HG03175 (cell line): ENCODE data around the gene DCAF4.
"Not testable (repeated sequence)": the region's sequence is repeated elsewhere in the genome, so short reads cannot be mapped to it uniquely, and the experiment has no call there.

Source experiments
- ATAC-seq: cut with Tn5 transposase; IDR thresholded peaks from one replicate; pipeline ENCODE4 v1.9.1; 2021; ENCODE audit warnings: mild to moderate bottlenecking, moderate library complexity; ENCODE audit not compliant: unreplicated experiment

DCAF4 gene

DNA sequence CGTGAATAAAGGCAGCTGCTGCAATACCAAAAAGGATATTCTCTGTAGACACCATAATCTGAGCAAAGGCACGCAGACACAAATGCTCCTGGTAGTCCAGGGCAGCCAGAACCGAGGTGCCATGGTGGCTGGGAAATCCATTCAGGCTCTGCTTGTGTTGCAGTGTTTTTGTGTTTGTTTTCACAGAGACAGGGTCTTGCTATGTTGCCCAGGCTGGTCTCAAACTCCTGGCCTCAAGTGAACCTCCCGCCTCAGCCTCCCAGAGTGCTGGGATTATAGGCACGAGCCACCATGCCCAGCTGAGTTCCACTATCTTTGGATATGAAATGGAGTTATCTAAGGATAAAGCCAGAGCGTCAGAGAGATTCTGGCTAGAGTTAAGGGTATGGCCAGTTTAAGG is 39.8 kb downstream of the DCAF4 start:
- no peak for ATAC-seq

DNA sequence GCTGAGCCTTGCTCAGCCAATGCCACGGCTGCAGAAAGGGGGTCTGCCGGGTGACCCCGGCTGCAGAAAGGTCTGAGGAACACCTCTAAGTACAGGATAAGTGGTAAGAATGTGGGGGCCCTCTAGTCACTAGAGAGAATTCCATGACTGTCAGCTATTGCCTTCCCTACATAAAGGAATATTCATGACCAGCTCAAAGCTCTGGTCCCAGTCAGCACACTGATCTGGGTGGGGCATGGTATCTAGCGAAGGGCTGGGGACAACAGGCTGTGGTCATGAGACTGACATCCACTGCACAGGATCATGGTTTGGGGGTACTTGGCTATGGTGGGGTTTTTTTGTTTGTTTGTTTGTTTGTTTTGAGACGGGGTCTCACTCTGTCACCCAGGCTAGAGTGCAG is 42.1 kb downstream of the DCAF4 start:
- no peak for ATAC-seq

DNA sequence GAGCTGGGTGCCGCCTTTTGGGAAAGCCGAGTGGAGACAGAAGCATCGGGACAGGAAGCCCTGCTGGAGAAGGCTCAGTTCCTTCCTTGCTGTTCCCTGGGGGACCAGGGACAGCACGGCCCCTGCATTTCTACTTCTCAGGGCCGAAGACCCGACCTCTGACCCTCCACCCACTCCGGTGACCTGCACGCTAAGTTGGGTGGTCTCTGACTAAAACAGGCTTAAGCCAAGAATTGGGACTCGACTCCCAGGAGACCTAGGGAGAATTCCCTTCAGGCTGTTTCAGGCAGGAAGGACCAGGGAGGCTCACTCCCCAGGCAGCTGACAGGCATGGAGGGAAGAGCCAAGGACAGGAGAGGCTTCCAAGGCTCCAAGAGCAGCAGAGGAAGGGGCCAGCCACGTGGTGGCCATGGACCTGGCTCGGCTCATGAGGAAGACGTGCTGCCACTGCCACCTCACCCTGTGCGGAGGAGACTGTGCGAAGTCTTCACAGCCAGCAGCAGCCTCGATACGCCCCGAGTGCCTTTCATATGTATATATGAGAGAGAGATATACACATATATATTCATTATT is 43.9 kb downstream of the DCAF4 start:
- ATAC-seq, result no peak

DNA sequence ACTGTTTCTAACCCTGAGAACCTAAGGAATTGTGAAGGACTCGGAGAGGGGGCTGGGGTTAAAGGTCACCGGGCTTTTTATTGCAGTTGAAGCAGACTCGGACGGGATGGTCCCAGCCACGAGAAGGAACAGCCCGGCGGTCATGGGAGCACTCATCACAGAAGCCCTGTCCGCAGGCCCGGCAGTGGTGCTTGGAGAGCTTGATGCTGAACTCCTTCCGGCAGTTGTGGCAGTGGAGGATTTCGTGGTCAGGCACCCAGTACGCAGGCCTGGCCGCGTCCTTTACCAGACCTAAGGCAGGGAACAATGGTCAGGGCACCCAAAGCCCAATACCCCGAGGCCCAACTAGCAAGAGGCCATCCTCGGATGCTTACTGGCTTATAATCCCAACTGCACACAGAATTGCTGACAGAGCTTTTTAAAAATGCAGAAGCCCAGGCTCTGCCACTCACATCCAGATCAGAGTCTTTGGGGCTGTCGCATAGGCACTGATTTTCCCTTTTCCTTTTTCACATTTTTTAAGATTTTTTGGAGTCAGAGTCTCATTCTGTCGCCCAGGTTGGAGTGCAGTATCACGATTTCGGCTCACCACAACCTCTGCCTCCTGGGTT is 44.7 kb downstream of the DCAF4 start:
- ATAC-seq, result no peak

DNA sequence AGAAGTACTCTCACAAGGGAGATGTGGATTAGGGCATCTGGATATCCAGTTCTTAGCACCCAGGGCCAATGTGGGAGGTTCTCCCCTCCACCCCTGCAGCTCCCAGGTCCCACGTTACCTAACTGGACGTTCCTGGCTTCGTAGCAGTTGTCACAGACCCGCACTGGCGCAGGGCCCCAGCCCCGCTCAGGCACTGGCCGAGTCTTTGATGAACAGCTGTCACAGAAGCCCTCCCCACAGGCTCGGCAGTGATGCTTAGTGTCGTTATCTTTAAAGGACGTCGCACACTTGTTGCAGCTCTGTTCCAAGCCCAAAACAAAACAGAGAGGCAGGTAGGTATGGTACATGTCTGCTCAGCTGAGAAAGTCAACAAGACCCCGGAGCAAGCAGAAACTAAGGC is 48.4 kb downstream of the DCAF4 start:
- ATAC-seq, result no peak

DNA sequence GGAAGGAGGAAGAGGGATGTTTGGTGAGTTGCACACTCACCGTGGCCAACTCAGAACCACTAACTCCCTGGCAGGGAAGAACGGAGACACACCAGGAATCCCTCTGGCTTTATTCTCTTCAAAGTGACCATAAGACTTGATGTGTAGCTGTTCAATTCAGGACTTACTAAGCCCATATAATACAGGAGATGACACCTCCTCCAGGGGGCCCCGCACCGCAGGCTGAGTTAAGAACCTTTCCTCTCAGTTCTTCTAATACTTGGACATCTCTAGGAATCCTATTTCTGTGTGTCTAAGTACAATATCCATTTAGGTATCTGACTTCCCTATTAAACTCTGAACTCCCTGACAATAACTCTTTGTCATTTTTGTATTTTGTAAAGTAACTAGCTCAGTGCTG is 49.5 kb downstream of the DCAF4 start:
- no peak for ATAC-seq

DNA sequence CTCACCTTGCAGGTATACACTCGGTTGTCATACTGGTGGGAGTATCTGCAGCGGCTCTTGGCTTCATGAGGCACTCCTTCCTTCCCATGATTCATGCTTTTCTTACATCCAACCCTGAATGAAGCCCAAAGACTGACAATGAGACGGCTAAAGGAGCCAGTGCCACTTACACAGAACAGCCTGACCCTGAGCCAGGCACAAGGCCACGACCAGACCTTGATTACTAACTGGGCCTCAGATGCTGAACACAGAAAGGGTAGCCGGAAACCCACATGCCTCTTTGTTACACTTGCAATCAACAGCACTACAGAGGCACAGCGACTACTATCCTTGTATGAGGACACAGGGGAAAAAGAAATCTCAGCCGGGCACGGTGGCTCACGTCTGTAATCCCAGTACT is 52.6 kb downstream of the DCAF4 start:
- ATAC-seq, result no peak

DNA sequence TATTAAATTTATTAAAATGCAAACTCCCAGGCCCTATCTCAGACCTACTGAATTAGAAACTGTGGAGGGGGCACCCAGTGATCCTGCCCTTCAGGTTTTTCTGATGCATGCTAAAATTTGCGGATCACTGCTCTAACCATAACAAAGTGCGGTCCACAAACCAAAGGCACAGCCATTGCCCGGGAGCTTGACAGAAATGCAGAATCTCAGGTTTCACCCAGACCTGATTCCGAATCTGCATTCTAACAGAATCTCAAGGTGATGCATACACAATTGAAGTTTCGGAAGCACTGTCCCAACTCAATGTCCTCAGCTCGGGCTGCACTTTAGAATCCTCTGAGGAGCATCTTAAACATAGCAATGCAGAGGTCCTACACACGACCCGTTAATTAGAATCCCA is 54.6 kb downstream of the DCAF4 start:
- ATAC-seq, result no peak

DNA sequence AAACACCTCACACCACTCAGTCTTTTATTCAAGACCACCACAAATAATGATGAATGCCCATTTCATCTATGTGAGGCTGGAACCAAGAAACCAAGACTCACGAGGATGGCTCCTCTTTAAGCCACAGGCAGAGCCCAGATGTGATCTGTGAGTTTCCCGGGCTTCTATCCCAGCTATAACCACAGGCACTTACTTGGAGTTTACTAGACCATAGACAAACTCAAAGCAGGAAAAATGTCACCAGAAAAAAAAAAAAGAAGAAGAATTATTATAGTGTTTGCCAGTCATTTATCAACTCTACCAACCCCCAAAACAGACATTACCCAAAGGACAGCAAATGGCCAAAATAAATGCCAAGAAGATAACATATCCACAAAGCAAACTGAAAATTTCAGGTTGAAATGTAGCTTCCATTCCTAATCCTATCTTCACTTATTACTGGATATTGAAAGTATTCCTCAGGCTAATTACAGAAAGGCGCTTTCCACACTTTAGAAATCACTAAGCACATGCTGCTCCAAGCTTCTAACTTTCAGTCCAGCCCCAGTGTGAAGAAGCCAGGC is 56.0 kb downstream of the DCAF4 start:
- ATAC-seq, result no peak

DNA sequence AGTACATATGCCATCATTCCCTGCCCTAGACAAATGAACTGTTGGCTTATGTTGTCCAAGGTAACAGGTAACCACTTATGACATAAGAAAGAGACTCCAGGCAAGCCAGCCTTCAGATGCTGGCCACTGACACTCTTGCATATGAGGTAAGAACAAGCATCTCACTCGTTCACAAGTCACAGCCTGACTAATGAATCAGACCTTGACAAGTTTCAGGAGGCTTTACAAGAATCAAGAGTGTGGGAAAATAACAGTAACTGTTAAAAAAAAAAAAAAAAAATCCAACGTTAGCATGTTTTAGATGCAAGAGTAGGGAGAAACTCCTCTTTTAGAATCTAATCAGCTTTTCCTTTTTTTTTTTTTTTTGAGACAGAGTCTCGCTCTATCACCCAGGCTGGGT is 60.0 kb downstream of the DCAF4 start:
- ATAC-seq, result no peak

DNA sequence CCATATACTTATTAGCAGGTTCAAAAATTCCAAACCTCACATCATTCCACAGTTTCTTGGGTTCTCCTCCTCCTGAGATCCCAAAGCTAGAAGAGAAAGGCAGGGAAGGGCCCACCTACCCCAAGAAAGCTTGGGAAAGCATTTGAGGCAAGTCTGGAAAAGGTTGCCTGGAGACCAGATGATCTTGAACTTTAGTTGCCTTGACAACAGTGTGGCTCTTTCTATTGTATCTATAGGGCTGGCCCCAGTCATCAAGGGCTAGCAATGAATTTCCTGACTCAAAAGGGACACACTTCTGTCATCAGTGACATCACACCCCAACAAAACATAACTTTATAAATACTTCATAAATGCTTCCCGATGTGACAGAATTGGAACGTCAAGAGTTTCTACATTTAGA is 60.6 kb downstream of the DCAF4 start:
- no peak for ATAC-seq

DNA sequence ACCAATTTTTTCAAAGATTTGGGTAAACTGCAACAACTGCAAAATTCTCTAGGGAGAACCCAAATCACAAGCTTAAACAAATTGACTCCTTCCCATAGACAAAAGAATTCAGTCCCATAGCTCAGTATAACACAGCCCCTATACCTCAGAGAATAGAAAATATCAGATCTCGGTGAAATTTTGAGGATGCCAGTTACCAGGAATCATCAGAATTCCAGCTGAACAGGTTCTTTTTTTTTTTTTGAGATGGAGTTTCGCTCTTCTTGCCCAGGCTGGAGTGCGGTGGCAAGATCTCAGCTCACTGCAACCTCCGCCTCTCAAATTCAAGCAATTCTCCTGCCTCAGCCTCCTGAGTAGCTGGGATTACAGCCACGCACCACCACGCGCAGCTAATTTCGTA is 63.9 kb downstream of the DCAF4 start:
- no peak for ATAC-seq

DNA sequence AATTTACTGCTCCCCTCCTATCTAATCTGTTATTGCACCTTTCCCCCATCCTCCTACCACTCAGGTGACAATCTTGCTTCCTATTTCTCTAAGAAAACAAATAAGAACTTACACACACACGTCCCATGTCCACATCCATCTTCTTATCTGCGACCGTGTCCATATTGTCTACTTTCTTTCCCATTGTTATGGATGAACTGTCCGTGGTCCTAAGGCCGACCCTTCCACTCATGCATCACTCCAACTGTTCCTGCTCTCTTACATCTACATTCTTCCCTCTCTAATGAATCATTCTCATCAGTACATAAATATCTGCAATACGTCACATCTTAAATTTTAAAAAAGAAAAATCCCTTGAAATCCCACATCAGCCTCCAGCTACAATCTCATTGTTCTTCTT is 70.7 kb downstream of the DCAF4 start:
- no peak for ATAC-seq

DNA sequence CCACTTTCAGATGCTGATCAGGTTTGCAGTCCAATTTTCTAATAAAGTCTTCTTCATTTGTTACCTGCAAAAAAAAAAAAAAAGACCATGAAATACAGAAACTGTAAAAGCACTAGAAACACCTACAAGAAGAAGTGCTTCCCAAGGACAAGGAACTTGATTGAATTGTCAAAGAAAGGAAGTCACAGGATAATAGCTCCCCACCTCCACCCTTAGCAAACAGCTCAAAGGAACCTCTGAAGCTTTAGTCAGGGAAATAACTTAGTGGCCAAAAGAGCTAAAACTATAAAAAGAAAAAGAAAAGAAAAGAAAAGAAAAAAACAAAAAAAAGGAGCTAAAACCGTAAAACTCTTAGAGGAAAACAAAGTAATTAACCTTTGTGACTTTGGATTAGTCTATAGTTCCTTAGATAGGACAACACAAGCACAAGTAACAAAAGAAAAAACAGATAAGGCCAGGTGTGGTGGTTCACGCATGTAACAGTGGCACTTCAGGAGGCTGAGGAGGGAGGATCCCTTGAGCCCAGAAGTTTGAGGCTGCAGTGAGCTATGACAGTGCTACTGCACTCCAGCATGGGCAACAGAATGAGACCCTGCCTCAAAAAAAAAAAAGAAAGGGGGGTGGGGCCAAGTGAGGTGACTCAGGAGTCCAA is 72.1 kb downstream of the DCAF4 start:
- ATAC-seq, result no peak

DNA sequence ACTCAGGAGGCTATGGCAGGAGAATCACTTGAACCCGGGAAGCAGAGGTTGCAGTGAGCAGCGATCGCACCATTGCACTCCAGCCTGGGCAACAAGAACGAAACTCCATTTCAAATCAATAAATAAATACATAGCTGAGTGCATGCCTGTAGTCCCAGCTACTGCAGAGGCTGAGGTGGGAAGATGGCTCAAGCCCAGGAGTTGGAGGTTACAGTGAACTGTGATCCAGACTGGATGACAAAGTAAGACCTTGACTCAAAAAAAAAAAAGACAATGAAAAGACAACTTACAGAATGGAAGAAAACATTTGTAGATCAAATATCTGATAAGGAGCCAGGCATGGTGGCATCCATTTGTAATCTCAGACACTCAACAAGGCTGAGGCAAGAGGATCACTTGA is 73.1 kb downstream of the DCAF4 start:
- ATAC-seq, result no peak

DNA sequence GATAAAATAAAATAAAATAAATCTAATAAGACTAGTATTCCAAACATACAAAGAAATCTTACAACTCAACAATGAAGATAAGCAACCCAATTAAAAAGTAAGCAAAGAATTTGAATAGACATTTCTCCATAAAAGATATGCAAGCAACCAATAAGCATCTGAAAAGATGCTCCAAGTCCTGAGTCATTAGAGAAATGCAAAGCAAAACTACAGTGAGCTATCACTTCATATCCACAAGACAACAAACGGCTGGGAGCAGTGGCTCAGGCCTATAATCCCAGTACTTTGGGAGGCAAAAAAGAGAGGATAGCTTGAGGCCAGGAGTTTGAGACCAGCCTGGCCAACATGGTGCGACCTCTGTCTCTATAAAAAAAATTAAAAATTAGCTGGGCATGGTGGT is 73.8 kb downstream of the DCAF4 start:
- ATAC-seq, result no peak

DNA sequence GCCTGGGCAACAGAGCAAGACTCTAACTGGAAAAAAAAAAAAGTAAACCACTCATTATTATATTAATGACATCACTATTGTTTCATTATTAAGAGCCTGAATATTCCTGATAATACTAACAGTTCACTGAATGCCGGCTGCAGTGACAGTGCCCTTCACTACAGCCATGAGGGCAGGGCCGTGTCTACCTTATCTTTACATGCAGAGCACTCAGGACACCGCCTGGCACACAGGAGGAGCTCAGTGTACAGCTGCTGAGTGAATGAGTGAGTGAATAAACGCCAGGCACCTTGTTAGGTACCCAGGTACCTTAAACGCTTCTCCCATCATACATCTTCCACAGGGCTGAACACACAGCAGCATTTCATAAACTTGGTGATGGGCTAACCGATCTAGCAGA is 77.4 kb downstream of the DCAF4 start:
- no peak for ATAC-seq

DNA sequence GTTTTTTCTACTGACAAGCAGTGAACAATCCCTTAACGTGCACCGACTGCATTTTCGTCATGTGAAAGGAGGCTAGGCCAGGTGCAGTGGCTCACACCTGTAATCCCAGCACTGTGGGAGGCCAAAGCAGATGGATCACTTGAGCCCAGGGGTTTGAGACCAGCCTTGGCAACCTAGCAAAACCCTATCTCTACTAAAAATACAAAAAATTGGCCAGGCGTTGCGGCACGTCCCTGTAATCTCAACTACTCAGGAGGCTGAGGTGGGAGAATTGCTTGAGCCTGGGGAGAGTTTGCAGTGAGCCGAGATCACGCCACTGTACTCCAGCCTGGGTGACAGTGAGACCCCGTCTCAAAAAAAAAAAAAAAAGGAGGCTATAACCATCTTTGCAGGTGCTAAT is 78.4 kb downstream of the DCAF4 start:
- ATAC-seq, result not testable (repeated sequence)

DNA sequence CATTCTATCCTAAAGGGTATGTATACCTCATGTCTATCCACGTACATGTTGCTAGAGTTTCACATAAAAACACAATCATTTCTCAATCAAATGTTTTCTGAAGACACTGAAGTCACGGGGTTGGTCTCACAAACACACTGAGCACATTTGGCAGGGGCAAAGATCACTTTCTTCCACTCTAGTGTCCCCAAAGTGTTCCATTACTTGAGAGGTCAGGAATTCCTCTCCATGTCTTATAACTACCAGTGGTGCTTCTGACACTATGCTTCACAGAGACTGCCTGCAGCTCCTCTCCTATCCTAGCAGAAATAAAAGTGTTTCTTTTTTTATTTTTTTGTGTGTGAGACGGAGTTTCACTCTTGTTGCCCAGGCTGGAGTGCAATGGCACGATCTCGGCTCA is 81.6 kb downstream of the DCAF4 start:
- no peak for ATAC-seq

DNA sequence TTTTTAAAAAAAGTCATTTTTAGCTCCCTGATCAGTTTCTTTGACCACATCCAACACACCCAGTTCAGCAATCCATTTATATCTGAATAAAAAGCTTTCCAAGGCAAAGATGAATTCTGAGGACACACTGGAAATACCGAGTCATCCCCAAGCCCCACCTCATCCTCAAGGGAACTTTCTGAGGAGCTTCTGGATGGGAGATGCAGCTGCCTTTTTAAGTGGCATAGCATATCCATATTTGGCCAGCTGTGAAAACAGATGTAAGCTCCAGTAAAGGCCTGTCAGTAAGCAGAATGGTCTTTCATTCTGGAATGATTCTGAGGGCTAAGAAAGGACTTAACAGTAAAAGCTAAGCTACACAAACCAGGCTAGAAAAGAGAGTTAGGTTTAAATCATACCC is 82.2 kb downstream of the DCAF4 start:
- no peak for ATAC-seq
